ENCODE data around the gene NEK9.
"Not testable (repeated sequence)": the region's sequence is repeated elsewhere in the genome, so short reads cannot be mapped to it uniquely, and the experiment has no call there.

NEK9 gene

GRCh38 chr14:75126679-75127473 lies at the start of gene NEK9:
NEK9 (minus strand) TSS chr14:75127048; CDS start chr14:75126921, 127 bp downstream.
- peak; percentile 94 for ATAC-seq

- ATAC-seq: peak; percentile 77 to 79
Measured at GRCh38 chr14:75176142-75176820, 49.4 kb upstream of the NEK9 start, which contains the start of gene TMED10. TMED10 (minus strand) TSS chr14:75176612; CDS start chr14:75176579, 33 bp downstream.

GRCh38 chr14:75175677-75176141 lies 48.9 kb upstream of the NEK9 start:
- ATAC-seq: peak; percentile 4 to 7

- no peak for ATAC-seq
Measured at GRCh38 chr14:75174066-75174465, 47.2 kb upstream of the NEK9 start.

GRCh38 chr14:75170772-75171171 lies 43.9 kb upstream of the NEK9 start:
- no peak for ATAC-seq

GRCh38 chr14:75168586-75169335 lies 41.9 kb upstream of the NEK9 start:
- ATAC-seq: no peak

GRCh38 chr14:75167325-75167724 lies 40.5 kb upstream of the NEK9 start:
- ATAC-seq: no peak

- no peak for ATAC-seq
Measured at GRCh38 chr14:75165586-75166391, 38.9 kb upstream of the NEK9 start.

- no peak for ATAC-seq
Measured at GRCh38 chr14:75164809-75165208, 38.0 kb upstream of the NEK9 start.

- ATAC-seq: no peak
Measured at GRCh38 chr14:75163677-75164076, 36.8 kb upstream of the NEK9 start.

- peak in 1 of 2 donors; percentile 48 for ATAC-seq
Measured at GRCh38 chr14:75162631-75163030, 35.8 kb upstream of the NEK9 start.

- ATAC-seq: peak; percentile 32 to 75
Measured at GRCh38 chr14:75158843-75159614, 32.2 kb upstream of the NEK9 start.

- peak; percentile 76 to 82 for ATAC-seq
Measured at GRCh38 chr14:75156901-75157300, 30.1 kb upstream of the NEK9 start.

- no peak for ATAC-seq
Measured at GRCh38 chr14:75156111-75156510, 29.3 kb upstream of the NEK9 start.

- peak; percentile 38 to 60 for ATAC-seq
Measured at GRCh38 chr14:75155169-75155568, 28.3 kb upstream of the NEK9 start.

- ATAC-seq: no peak
Measured at GRCh38 chr14:75153295-75153694, 26.4 kb upstream of the NEK9 start.

GRCh38 chr14:75151851-75152250 lies 25.0 kb upstream of the NEK9 start:
- no peak for ATAC-seq

- ATAC-seq: not testable (repeated sequence)
Measured at GRCh38 chr14:75150637-75151036, 23.8 kb upstream of the NEK9 start.

- ATAC-seq: no peak
Measured at GRCh38 chr14:75150150-75150549, 23.3 kb upstream of the NEK9 start.

- peak in 1 of 2 donors; percentile 56 for ATAC-seq
Measured at GRCh38 chr14:75147423-75148071, 20.7 kb upstream of the NEK9 start.

GRCh38 chr14:75144944-75145343 lies 18.1 kb upstream of the NEK9 start:
- ATAC-seq: no peak
